ENCODE results near the gene AGA.

The AGA gene

GRCh38 chr4:177447417-177448004 is 5.3 kb upstream of the AGA start:
- no peak for DNase-seq (ENCODE audit: low read depth in 2 of 2)

GRCh38 chr4:177446586-177446985 is 4.3 kb upstream of the AGA start:
- no peak for DNase-seq (ENCODE audit: low read depth in 2 of 2)

- no peak for DNase-seq (ENCODE audit: low read depth in 2 of 2)
Measured at GRCh38 chr4:177444911-177445736, 2.9 kb upstream of the AGA start.

- DNase-seq (ENCODE audit: low read depth in 2 of 2) = no peak
Measured at GRCh38 chr4:177441061-177441802, 1.0 kb downstream of the AGA start.

- no peak for DNase-seq (ENCODE audit: low read depth in 2 of 2)
Measured at GRCh38 chr4:177436456-177436855, 5.8 kb downstream of the AGA start.

GRCh38 chr4:177434667-177435066 is 7.6 kb downstream of the AGA start:
- no peak for DNase-seq (ENCODE audit: low read depth in 2 of 2)

GRCh38 chr4:177427192-177427591 is 15.0 kb downstream of the AGA start:
- no peak for DNase-seq (ENCODE audit: low read depth in 2 of 2)

- no peak for DNase-seq (ENCODE audit: low read depth in 2 of 2)
Measured at GRCh38 chr4:177419434-177419833, 22.8 kb downstream of the AGA start.

GRCh38 chr4:177413656-177414055 is 28.6 kb downstream of the AGA start:
- no peak for DNase-seq (ENCODE audit: low read depth in 2 of 2)

GRCh38 chr4:177413076-177413475 is 29.2 kb downstream of the AGA start:
- DNase-seq (ENCODE audit: low read depth in 2 of 2) = no peak

GRCh38 chr4:177411996-177412395 is 30.2 kb downstream of the AGA start:
- no peak for DNase-seq (ENCODE audit: low read depth in 2 of 2)

GRCh38 chr4:177410566-177410965 is 31.7 kb downstream of the AGA start:
- DNase-seq (ENCODE audit: low read depth in 2 of 2) = no peak

- no peak for DNase-seq (ENCODE audit: low read depth in 2 of 2)
Measured at GRCh38 chr4:177408023-177408422, 34.2 kb downstream of the AGA start.

- DNase-seq (ENCODE audit: low read depth in 2 of 2) = no peak
Measured at GRCh38 chr4:177405508-177405907, 36.7 kb downstream of the AGA start.

- DNase-seq (ENCODE audit: low read depth in 2 of 2) = no peak
Measured at GRCh38 chr4:177404986-177405385, 37.3 kb downstream of the AGA start.

- no peak for DNase-seq (ENCODE audit: low read depth in 2 of 2)
Measured at GRCh38 chr4:177404342-177404741, 37.9 kb downstream of the AGA start.

- no peak for DNase-seq (ENCODE audit: low read depth in 2 of 2)
Measured at GRCh38 chr4:177403746-177404145, 38.5 kb downstream of the AGA start.

- DNase-seq (ENCODE audit: low read depth in 2 of 2) = no peak
Measured at GRCh38 chr4:177401658-177402273, 40.5 kb downstream of the AGA start.

GRCh38 chr4:177400030-177400429 is 42.2 kb downstream of the AGA start:
- no peak for DNase-seq (ENCODE audit: low read depth in 2 of 2)

- no peak for DNase-seq (ENCODE audit: low read depth in 2 of 2)
Measured at GRCh38 chr4:177396352-177396751, 45.9 kb downstream of the AGA start.

- peak in 1 of 2 donors; percentile 5 for DNase-seq (ENCODE audit: low read depth in 2 of 2)
Measured at GRCh38 chr4:177393236-177393635, 49.0 kb downstream of the AGA start.

GRCh38 chr4:177391953-177392352 is 50.3 kb downstream of the AGA start:
- DNase-seq (ENCODE audit: low read depth in 2 of 2) = no peak

Data from stimulated activated CD4-positive, alpha-beta T cell treated with anti-CD3 and anti-CD28 coated beads, Interleukin-4, amount 100 ng/mL, for 48 hours (primary cell).